Measurements from ENCODE around the gene BNIP5.

Gene BNIP5

GRCh38 chr6:36378243-36378920, 41.7 kb upstream of the BNIP5 start:
- FAIRE-seq (no peak), DNase-seq (ENCODE audit: insufficient read length, low spot score) (no peak)
- TF ChIP-seq, protein P1, sequence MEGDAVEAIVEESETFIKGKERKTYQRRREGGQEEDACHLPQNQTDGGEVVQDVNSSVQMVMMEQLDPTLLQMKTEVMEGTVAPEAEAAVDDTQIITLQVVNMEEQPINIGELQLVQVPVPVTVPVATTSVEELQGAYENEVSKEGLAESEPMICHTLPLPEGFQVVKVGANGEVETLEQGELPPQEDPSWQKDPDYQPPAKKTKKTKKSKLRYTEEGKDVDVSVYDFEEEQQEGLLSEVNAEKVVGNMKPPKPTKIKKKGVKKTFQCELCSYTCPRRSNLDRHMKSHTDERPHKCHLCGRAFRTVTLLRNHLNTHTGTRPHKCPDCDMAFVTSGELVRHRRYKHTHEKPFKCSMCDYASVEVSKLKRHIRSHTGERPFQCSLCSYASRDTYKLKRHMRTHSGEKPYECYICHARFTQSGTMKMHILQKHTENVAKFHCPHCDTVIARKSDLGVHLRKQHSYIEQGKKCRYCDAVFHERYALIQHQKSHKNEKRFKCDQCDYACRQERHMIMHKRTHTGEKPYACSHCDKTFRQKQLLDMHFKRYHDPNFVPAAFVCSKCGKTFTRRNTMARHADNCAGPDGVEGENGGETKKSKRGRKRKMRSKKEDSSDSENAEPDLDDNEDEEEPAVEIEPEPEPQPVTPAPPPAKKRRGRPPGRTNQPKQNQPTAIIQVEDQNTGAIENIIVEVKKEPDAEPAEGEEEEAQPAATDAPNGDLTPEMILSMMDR (IDR thresholded peaks at IDR 0.05; ENCODE audit: insufficient read depth, missing control alignments), result no peak

DNA sequence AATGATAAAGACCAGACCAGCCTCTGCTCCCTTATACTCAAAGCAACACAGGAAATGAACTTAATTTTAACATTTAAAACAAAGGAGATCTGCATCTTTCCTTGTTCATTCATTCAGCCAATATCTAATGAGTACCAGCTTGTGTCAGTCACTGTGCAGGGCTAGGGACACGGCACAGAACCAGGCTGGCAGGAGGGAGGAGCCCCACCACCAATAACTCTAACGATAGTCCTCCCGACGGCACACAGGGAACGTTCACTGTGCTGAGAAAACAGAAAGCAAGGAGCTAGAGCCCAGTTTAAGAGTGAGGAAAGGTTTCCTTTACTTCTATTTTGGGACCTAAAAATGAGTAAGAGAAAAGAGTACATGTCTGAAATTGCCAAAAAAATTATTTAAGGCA, 40.9 kb upstream of the BNIP5 start:
- TF ChIP-seq, protein P1 (IDR thresholded peaks at IDR 0.05; ENCODE audit: insufficient read depth, missing control alignments), result no peak
- FAIRE-seq (no peak), DNase-seq (ENCODE audit: insufficient read length, low spot score) (no peak)

DNA sequence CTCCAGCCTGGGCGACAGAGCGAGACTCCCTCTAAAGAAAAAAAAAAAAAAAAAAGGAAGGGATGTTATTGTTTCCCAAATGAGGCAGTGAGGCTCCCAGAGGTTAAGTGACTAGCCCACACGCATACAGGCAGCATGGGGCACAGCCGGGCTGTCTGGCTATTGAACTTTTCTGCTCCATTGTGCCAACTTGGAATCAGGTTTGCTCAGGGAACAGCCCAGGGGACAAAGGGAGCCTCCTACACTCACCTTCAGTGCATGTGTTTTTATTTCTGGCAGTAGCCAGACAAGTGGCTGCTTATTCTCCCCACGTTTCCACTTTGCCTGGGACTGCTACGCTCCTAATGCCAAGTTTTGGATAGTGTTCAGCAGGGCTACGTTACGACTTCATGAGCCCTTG, 40.1 kb upstream of the BNIP5 start:
- TF ChIP-seq, protein P1 (IDR thresholded peaks at IDR 0.05; ENCODE audit: insufficient read depth, missing control alignments), result no peak
- no peak for DNase-seq (ENCODE audit: insufficient read length, low spot score)
- FAIRE-seq, result no peak

GRCh38 chr6:36376183-36376582, 39.5 kb upstream of the BNIP5 start:
- FAIRE-seq, result no peak
- no peak for DNase-seq (ENCODE audit: insufficient read length, low spot score)
- TF ChIP-seq, protein P1 (IDR thresholded peaks at IDR 0.05; ENCODE audit: insufficient read depth, missing control alignments), result no peak

DNA sequence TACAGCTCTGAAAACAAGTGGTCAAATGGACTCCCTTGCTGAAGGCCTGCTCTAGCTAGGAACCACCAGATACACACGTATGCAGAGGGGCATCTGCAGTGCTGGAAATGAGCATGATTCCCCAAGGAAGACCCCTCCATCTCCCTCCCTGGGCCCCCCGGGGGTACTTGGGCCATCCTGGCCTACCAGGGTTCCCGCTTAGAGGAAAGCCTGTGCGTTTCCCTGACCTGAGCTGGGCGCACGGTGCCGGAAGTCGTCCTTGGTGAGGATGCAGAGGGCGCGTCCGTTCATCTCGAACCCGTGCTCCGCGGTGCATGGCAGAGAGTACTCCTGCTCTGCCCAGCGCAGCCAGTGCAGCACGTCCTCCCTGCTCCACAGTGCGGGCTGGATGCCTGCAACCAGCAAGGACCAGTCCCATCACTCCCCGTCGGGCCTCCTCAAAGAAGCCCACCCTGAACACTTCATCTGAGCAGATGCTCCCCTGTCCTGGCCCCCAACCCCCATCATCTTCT, 39.0 kb upstream of the BNIP5 start:
- TF ChIP-seq, protein P1 (IDR thresholded peaks at IDR 0.05; ENCODE audit: insufficient read depth, missing control alignments), result no peak
- FAIRE-seq, result no peak
- DNase-seq (ENCODE audit: insufficient read length, low spot score), result no peak

DNA sequence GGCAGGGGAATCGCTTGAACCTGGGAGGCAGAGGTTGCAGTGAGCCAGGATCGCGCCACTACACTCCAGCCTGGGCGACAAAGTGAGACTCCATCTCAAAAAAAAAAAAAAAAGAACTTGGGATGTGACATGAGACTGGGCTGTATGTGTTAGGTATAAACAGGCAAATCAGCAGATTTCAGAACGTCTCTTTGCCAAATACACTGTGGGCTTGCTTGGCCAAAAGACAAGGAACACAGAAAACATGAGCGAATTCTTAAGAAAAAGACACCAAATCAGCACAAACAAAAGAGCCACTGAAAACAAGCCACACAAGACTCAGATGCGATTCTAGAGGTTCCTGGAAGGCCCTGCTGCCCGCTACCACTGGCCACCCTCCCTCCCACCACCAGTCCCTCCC, 38.3 kb upstream of the BNIP5 start:
- DNase-seq (ENCODE audit: insufficient read length, low spot score) (no peak), FAIRE-seq (no peak)
- TF ChIP-seq, protein P1 (IDR thresholded peaks at IDR 0.05; ENCODE audit: insufficient read depth, missing control alignments), result no peak

- FAIRE-seq (no peak), DNase-seq (ENCODE audit: insufficient read length, low spot score) (no peak)
- TF ChIP-seq, protein P1 (IDR thresholded peaks at IDR 0.05; ENCODE audit: insufficient read depth, missing control alignments), result no peak
These were observed 37.5 kb upstream of the BNIP5 start for GRCh38 chr6:36374194-36374593.

Measured in D721Med (cell line).